Panc1 (cell line): ENCODE data around the gene CHRD.

ENCODE experiments used
- POLR2AphosphoS5 ChIP-seq: IDR thresholded peaks from 2 replicates; pipeline ENCODE4 v1.6.1; 2012; ENCODE audit warnings: mild to moderate bottlenecking, low read depth, low read length, moderate library complexity
- SIN3A ChIP-seq: IDR thresholded peaks from 2 replicates; pipeline ENCODE4 v1.6.1; 2012; ENCODE audit warnings: low read depth, mild to moderate bottlenecking, low read length, moderate library complexity, borderline replicate concordance; ENCODE audit not compliant: insufficient read depth
- TF ChIP-seq, protein P1 (sequence below): fragments of 450-650 bp; IDR thresholded peaks from 2 replicates; pipeline ENCODE4 v1.5.1; 2017; ENCODE audit warnings: mild to moderate bottlenecking
- TF ChIP-seq, protein P2 (sequence below), 2 experiments: IDR thresholded peaks; 2 replicates each; pipeline ENCODE4 v1.6.1; 2011 to 2012; ENCODE audit warnings: low read depth in 2 of 2, control low read depth in 1 of 2, low read length in 1 of 2, mild to moderate bottlenecking in 1 of 2, moderate library complexity in 1 of 2; ENCODE audit not compliant: insufficient read depth in 1 of 2

DNA sequence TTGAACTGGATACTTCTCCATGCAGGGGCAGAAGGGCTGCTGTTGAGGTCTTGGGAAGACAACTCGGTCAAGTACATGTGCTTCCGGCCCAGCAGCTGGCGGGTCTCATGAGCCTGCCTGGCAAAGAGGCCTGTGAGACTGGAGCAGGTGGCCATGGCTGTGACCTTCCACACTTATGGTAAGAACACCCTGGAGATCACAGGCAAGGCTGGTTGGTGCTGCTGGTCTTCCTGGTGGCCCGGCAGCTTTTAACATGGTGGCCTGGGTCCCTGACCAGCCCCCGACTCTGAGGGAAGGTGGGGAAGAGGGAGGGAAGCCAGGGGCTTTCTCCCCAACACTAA lies 15.4 kb downstream of the CHRD start:
- TF ChIP-seq, protein P1, sequence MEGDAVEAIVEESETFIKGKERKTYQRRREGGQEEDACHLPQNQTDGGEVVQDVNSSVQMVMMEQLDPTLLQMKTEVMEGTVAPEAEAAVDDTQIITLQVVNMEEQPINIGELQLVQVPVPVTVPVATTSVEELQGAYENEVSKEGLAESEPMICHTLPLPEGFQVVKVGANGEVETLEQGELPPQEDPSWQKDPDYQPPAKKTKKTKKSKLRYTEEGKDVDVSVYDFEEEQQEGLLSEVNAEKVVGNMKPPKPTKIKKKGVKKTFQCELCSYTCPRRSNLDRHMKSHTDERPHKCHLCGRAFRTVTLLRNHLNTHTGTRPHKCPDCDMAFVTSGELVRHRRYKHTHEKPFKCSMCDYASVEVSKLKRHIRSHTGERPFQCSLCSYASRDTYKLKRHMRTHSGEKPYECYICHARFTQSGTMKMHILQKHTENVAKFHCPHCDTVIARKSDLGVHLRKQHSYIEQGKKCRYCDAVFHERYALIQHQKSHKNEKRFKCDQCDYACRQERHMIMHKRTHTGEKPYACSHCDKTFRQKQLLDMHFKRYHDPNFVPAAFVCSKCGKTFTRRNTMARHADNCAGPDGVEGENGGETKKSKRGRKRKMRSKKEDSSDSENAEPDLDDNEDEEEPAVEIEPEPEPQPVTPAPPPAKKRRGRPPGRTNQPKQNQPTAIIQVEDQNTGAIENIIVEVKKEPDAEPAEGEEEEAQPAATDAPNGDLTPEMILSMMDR = no peak
- TF ChIP-seq SIN3A = no peak
- TF ChIP-seq POLR2AphosphoS5 = no peak
- TF ChIP-seq, protein P2, sequence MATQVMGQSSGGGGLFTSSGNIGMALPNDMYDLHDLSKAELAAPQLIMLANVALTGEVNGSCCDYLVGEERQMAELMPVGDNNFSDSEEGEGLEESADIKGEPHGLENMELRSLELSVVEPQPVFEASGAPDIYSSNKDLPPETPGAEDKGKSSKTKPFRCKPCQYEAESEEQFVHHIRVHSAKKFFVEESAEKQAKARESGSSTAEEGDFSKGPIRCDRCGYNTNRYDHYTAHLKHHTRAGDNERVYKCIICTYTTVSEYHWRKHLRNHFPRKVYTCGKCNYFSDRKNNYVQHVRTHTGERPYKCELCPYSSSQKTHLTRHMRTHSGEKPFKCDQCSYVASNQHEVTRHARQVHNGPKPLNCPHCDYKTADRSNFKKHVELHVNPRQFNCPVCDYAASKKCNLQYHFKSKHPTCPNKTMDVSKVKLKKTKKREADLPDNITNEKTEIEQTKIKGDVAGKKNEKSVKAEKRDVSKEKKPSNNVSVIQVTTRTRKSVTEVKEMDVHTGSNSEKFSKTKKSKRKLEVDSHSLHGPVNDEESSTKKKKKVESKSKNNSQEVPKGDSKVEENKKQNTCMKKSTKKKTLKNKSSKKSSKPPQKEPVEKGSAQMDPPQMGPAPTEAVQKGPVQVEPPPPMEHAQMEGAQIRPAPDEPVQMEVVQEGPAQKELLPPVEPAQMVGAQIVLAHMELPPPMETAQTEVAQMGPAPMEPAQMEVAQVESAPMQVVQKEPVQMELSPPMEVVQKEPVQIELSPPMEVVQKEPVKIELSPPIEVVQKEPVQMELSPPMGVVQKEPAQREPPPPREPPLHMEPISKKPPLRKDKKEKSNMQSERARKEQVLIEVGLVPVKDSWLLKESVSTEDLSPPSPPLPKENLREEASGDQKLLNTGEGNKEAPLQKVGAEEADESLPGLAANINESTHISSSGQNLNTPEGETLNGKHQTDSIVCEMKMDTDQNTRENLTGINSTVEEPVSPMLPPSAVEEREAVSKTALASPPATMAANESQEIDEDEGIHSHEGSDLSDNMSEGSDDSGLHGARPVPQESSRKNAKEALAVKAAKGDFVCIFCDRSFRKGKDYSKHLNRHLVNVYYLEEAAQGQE (IDR thresholded peaks at IDR 0.05; ENCODE audit: insufficient read depth in 1 of 2, low read depth in 2 of 2, low read length in 1 of 2) = no peak
